Measurements from ENCODE around the gene MIAT.

DNA sequence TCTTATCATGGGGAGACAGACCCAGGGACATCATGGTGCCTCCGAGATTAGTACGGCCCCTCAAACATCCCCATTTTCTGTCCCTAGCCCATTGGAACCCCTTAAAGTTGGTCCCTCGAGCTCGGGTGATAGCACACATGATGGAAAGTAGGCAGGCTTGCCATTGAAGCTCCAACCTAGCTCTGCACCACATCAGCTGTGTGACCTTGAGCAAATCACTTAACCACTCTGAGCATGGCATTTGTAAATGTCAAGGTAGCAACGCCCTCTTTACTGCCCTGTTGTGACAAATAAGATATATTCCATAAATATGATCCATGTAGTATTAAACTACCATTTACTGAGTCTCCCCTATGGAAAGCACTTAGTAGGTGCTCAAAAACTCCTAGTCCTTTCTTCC is 61.1 kb downstream of the MIAT start:
- no peak for TF ChIP-seq POLR2AphosphoS5 (IDR thresholded peaks at IDR 0.05; ENCODE audit: low read depth, low read length)
- TF ChIP-seq TAF1 (IDR thresholded peaks at IDR 0.05; ENCODE audit: low read depth, low read length) = no peak

Data from GM12891 (cell line).